Body of pancreas (tissue), 4 donors: ENCODE results near the gene QKI.

Source experiments
- CTCF ChIP-seq, 7 experiments: fragments of 450-650 bp in 4 of 7; fragments of 200-600 bp in 3 of 7; sonication (generic) in 3 of 7; IDR thresholded peaks; one replicate each; pipeline ENCODE4 v1.5.1; 2016 to 2019; ENCODE audit warnings: antibody characterized with exemption in 7 of 7
- POLR2A ChIP-seq, 3 donors: fragments of 450-650 bp; IDR thresholded peaks; one replicate each; pipeline ENCODE4 v1.6.1; 2016; ENCODE audit warnings: antibody characterized with exemption in 3 of 3, mild to moderate bottlenecking in 2 of 3

- TF ChIP-seq POLR2A (IDR thresholded peaks at IDR 0.05) = no peak
- TF ChIP-seq CTCF (IDR thresholded peaks at IDR 0.05) = no peak
These were observed 76.5 kb downstream of the QKI start for GRCh38 chr6:163490826-163491577.
